Measurements from ENCODE around the gene MPRIP.
"Not testable (repeated sequence)": the region's sequence is repeated elsewhere in the genome, so short reads cannot be mapped to it uniquely, and the experiment has no call there.

The MPRIP gene

GRCh38 chr17:17172001-17172939 lies 130.0 kb downstream of the MPRIP start:
- DNase-seq = no peak

- no peak for DNase-seq
Observed at GRCh38 chr17:17172990-17173389, 130.7 kb downstream of the MPRIP start.

DNA sequence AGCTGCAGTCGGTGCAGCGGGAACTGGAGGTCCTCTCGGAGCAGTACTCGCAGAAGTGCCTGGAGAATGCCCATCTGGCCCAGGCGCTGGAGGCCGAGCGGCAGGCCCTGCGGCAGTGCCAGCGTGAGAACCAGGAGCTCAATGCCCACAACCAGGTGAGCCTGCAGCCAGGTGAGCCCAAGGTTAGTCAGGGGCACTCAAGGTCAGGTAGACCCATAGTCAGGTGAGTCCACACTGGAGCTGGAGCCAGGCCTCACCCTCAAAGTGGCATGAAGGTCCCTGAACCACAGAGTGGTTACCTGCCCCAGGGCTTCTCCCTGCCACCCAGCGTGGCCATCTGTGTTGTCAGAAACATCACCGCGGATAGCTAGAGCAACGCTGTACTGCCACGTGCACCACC lies 131.7 kb downstream of the MPRIP start:
- no peak for DNase-seq

DNA sequence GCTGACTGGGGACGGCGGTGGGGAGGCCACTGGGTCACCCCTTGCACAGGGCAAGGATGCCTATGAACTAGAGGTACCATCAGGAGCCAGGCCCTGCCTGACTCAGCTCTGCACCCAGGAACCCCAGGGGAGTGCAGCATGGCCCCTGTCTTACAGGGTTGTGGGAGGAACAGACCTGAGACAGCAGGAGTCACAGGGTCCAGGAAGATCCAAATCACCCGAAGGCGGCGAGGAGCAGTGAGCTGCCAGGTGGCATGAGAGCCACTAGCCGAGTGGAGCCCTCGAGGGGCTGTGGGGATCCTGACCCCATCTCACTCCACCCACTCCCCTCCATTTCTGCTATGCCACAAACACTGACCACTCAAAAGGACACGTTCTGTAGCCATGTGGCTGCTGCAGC lies 133.1 kb downstream of the MPRIP start:
- no peak for DNase-seq

GRCh38 chr17:17175917-17176316 lies 133.7 kb downstream of the MPRIP start:
- peak; percentile 24 for DNase-seq

- DNase-seq = peak; percentile 25
Observed at GRCh38 chr17:17176341-17176740, 134.1 kb downstream of the MPRIP start.

GRCh38 chr17:17177176-17177575 lies 134.9 kb downstream of the MPRIP start:
- DNase-seq = peak; percentile 34

DNA sequence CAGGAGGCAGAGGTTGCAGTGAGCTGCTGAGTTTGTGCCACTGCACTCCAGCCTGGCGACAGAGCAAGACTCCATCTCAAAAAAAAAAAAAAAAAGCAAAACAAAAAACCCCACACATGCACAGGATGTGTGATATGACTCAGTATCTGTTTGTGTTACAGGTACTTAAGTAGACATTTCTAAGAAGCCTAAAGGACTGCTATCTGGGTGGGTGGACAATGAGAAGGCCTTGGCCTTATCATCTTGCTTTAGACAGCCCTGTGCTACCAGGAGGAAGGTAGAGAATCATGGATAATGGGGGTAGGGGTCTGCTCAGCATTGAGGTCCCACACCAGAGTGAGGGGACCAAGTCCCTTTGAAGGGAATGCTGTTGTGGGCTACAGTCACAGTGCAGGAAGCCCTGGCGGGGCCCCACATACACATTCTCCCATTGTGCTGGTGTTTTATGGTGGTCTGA lies 137.1 kb downstream of the MPRIP start:
- DNase-seq = peak; percentile 56

DNA sequence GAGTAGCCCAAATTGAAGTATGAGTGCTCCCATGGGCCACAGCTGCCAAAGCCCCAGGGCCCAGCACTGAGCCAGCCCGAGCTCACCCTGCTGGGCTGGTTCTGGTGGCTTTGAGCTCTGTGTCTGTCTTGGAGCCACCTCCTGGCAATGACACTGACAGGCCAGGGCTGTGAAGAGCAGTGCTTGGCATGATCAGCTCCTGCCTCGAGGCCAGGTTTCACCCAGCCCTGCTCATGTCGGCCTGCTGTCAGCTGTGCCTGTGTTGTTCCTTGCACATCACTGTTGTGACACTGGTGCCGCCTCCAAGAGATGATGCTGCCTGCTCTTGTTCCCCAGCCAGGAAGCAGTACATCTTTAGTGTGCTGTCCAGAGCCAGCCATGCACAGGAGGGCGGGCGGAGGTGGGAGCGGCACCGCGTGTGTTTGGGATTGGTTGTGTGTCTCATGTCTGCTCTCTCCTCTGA lies 137.9 kb downstream of the MPRIP start:
- DNase-seq = no peak

GRCh38 chr17:17180741-17181525 lies 138.7 kb downstream of the MPRIP start:
- no peak for DNase-seq

GRCh38 chr17:17181666-17182597 lies 139.7 kb downstream of the MPRIP start:
- peak; percentile 66 for DNase-seq

- no peak for DNase-seq
Observed at GRCh38 chr17:17182598-17183136, 140.4 kb downstream of the MPRIP start.

- no peak for DNase-seq
Observed at GRCh38 chr17:17183744-17184143, 141.5 kb downstream of the MPRIP start.

- DNase-seq = not testable (repeated sequence)
Observed at GRCh38 chr17:17184985-17185757, 142.9 kb downstream of the MPRIP start.

DNA sequence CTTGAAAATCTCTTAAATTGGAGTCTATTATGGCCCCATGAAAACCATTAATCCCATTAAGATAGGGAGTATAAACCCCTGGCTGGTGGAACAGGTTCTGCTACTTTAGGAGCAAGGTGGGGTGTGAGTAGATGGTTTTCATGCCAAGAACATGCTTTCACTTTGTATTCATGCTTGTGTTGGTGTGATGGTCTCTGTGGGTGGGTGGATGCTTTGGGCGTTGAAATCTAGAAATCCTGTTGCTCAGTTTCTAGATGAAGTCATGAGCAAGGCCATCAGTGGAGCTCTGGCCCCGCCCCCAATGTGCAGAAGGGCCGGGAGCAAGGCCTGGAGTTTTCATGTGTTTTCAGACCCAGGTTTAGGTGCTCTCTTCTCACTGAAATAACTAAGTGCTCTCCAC lies 143.8 kb downstream of the MPRIP start:
- DNase-seq = no peak

DNA sequence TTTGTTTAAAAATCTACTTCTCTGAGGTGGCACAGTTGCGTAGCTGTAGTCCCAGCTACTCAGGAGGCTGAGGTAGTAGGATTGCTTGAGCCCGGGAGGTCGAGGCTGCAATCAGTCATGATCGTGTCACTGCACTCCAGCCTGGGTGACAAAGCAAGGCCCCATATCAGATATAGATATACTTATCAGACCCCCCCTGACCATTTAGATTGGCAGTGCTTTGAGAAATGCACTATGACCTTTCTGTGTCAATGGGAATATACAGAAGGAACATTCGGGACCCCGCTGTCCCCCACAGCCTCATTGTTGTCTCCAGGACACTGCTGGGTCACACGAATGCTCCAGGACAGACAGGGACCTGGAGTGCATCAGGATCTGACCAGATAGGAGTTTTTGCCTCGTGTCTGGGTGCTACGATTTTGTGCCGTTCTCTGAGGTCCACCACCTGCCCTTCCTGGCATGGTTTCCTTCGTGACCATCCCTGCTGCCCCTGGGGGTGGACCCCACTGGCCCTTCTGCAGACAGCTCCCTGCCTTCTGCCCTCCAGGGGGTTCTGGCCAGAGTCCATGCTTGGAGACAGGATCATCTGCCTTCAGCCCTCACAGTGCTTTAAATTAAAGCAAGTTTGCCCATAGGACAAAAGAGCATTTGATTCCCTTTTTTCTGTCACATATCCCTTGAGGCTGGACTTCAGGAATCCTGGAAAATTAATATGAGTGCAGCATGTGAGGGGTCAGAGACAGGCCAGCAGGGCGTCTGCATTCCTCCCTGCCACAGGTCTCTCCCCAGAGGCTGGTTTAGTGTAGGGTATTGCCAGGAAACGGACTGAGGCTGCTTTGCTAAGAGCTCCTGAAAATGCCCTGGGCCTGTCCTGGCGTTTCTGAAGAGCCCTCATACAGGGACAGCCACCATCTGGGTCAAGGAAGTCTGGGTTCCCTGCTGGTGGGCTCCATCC lies 144.6 kb downstream of the MPRIP start:
- no peak for DNase-seq

- no peak for DNase-seq
Observed at GRCh38 chr17:17188586-17188985, 146.3 kb downstream of the MPRIP start.

GRCh38 chr17:17189559-17189958 lies 147.3 kb downstream of the MPRIP start:
- DNase-seq = no peak

DNA sequence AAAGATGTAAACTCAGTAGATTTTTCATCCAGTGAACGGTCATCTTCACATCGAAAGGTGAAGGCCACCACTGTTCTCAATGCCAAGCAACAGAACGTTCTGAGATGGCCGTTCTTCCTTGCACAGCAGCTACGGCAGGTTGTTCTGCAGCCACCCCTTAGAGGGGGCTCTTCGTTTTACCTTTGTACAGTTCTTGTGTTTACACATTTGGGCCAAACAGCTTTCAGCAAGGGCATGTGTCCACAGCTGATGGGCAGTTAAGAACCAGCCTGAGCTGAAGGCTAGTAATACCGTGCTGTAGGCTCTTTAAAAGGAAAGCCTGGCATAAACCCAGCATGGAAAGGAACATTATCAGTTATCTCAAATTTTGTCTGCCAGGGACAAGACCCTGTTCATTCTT lies 147.9 kb downstream of the MPRIP start:
- no peak for DNase-seq

- no peak for DNase-seq
Observed at GRCh38 chr17:17191346-17191792, 149.1 kb downstream of the MPRIP start.
